Psoas muscle (tissue), 8 donors: ENCODE measurements around the gene SNRPA1. TPM values are rescaled to one million over a fixed set of nuclear protein-coding genes. Genes with fewer than 3 reads are reported as not detected.

Experiments
- ATAC-seq, 4 donors: fragments of 200-7000 bp; cut with Tn5 transposase; one replicate each; pipeline ENCODE4 v1.9.1; 2020; ENCODE audit warnings: moderate library complexity in 3 of 4, mild to moderate bottlenecking in 2 of 4
- DNase-seq, 2 donors: peaks; one replicate each; pipeline ENCODE4 v3.0.0-alpha.2; 2020
- H3K27ac ChIP-seq: fragments of 200-600 bp; one replicate; pipeline ENCODE4 v1.8.0; 2022
- H3K27me3 ChIP-seq, 3 donors: fragments of 200-600 bp in 1 of 3; one replicate each; pipeline versions ENCODE4 v1.6.1 to v1.8.0; 2013 to 2022; ENCODE audit warnings: low read length in 2 of 3, mild to moderate bottlenecking in 2 of 3, moderate library complexity in 1 of 3; ENCODE audit not compliant: insufficient read depth in 3 of 3
- H3K36me3 ChIP-seq, 2 donors: fragments of 200-600 bp in 1 of 2; one replicate each; pipeline versions ENCODE4 v1.6.1 to v1.8.0; 2013 to 2022; ENCODE audit warnings: low read depth in 1 of 2, mild to moderate bottlenecking in 1 of 2, moderate library complexity in 1 of 2; ENCODE audit not compliant: insufficient read depth in 1 of 2
- H3K4me1 ChIP-seq: fragments of 200-600 bp; one replicate; pipeline ENCODE4 v1.8.0; 2022
- H3K4me3 ChIP-seq: fragments of 200-600 bp; one replicate; pipeline ENCODE4 v1.8.0; 2022; ENCODE audit warnings: mild to moderate bottlenecking
- H3K9me3 ChIP-seq: fragments of 200-600 bp; one replicate; pipeline ENCODE4 v1.8.0; 2022
- WGBS, 3 donors: extraction: QIAGEN DNeasy Blood & Tissue Kit; methylation state at CpG; one replicate each; pipeline versions ENCODE4 v1.1.6 to v1.1.7; 2013; 5-methylcytosine and 5-hydroxymethylcytosine counted together
- intact Hi-C, 2 donors: fragments of 100-400 bp; cut with DNase I; formaldehyde crosslinking; loops; one replicate each; pipeline versions ENCODE4 v1.11.0 to v1.14.2; 2022
- polyA plus RNA-seq, 3 donors: library from polyadenylated mRNA; stranded (reverse); fragments of 200-250 nt; gene quantifications; one replicate each; pipeline ENCODE4 v1.2.3, GENCODE V29; 2013
- total RNA-seq, 4 donors: library from RNA; stranded (reverse); fragmentation: NEBNext Ultra II Directional in 2 of 4; extraction: Animal tissue kit (Norgen Biotek cat#: 25700) in 2 of 4; gene quantifications; one replicate each; pipeline versions ENCODE4 v1.2.1 to v1.2.4, GENCODE V29; 2021 to 2023
- TF ChIP-seq, protein P1 (sequence below): fragments of 200-600 bp; IDR thresholded peaks from one replicate; pipeline ENCODE4 v1.8.0; 2022; ENCODE audit warnings: antibody characterized with exemption
- donor health status: healthy with polysubstance abuse.
- donor health status: DM: no; HTN: no; CAD: no; lungs with moderate emphysema.
- donor health status: Bipolar disorder and iron deficiency.
- donor health status: healthy.
- donor health status: DM: yes; HTN: yes; CAD: no.
- donor health status: DM: no; HTN: no; CAD: no.
- donor health status: DM: no; HTN: no; CAD: no.
- donor health status: DM: yes; HTN: yes; CAD: no.

The SNRPA1 gene
- total and polyA plus RNA-seq, 7 donors = 14.8 to 126 (median 35.4) TPM

DNA sequence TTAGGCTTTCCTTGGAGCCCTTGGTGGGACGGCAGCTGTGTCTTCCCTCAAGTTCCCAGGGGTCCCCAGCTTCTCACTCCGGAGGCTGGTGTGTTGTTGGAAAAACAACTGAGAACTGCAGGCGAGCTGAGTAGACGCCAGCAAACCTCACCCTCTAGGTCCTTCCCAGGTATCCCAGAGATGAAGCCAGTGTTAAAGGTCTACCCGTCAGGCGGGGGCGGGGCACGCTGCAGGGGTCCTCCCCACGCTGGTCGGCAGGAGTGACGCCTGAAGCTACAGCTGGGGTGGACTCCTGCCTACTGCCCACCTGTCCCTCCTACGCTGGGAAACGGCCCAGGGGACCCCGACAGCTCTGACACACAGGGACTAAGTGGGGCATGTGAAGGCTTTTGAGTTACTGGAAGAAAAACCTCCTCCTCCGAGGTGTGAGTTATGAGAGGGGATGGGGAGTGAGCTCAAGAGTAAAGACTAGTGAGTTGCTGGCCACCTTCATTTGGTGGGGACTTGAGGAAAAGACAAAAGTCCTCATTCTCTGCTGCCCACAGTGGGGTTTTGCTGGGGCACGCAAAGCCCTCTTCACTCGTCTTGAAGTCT lies 32.2 kb upstream of the SNRPA1 start:
- Histone ChIP-seq H3K4me3 (no peak overlapping the region), H3K36me3 (peaks cover 0 to 42% of the 10 kb centered on the region in 2 donors), H3K4me1 (no peaks in the 10 kb centered on the region), H3K9me3 (no peaks in the 10 kb centered on the region), H3K27ac (no peak overlapping the region), H3K27me3 (peaks cover 0 to 2% (median 0%) of the 10 kb centered on the region in 3 donors)
- TF ChIP-seq, protein P1, sequence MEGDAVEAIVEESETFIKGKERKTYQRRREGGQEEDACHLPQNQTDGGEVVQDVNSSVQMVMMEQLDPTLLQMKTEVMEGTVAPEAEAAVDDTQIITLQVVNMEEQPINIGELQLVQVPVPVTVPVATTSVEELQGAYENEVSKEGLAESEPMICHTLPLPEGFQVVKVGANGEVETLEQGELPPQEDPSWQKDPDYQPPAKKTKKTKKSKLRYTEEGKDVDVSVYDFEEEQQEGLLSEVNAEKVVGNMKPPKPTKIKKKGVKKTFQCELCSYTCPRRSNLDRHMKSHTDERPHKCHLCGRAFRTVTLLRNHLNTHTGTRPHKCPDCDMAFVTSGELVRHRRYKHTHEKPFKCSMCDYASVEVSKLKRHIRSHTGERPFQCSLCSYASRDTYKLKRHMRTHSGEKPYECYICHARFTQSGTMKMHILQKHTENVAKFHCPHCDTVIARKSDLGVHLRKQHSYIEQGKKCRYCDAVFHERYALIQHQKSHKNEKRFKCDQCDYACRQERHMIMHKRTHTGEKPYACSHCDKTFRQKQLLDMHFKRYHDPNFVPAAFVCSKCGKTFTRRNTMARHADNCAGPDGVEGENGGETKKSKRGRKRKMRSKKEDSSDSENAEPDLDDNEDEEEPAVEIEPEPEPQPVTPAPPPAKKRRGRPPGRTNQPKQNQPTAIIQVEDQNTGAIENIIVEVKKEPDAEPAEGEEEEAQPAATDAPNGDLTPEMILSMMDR = no peak
- intact Hi-C loops = no loop called here
- ATAC-seq (no peak), DNase-seq (no peak)
- 57 to 70% (median 66%) methylated on average over 17 of the region's 17 CpGs for WGBS, 3 donors

DNA sequence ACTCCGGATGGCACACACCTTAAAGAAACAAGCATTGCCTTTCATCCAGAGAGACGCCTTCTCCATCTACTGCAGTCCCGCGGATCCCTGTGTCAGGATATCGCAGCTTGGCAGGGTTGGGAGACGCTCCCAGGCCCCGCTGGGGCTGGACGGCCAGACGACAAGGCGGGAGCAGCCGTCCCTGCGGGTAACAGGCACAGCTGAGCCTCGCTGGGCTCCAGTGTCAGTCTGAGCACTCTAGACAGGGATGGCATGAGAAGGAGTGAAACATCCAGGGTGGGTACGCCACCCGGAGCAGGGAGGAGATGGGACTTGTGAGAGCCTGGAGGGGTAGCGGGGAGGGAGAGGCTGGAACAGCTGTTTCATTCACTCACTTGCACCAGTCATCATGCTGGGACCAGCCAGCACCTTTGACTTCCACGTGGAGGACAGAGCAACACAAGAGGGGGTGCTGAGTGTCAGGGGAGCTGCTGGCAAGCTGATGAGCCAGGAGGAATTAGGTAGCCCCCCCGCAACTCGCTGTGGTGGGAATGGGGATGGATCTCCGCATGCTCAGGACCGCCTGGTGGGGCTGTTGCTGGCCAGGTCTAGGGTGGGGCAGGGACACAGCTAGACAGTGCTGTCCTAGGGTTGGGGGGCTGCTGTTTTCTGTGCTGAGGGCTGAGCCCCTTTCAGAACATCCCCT lies 31.6 kb upstream of the SNRPA1 start:
- TF ChIP-seq, protein P1 = no peak
- peaks cover 0 to 2% (median 0%) of the 10 kb centered on the region in 3 donors for H3K27me3 ChIP-seq
- 41 to 61% (median 52%) methylated on average over 21 of the region's 21 CpGs for WGBS, 3 donors
- no peak overlapping the region for H3K27ac ChIP-seq
- no peak overlapping the region for H3K4me3 ChIP-seq
- no peaks in the 10 kb centered on the region for H3K9me3 ChIP-seq
- ATAC-seq (peak; percentile 38 to 51 (median 42)), DNase-seq (no peak)
- H3K36me3 ChIP-seq = peaks cover 0 to 44% of the 10 kb centered on the region in 2 donors
- intact Hi-C loops = no loop called here
- H3K4me1 ChIP-seq = no peaks in the 10 kb centered on the region

DNA sequence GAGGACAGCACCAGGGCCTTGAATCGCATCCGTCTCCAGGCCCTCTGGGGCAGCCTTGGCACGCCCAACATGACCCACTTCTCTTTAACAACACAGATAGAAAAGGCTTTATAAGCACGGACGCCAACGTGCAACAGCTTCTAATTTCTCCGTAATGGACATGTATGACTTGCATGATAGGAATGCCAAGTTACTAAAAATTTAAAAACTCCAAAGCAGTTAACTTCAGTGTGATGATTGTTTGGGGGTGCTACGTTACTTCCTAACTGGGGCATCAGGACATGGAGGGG lies 30.9 kb upstream of the SNRPA1 start:
- no peak for ATAC-seq
- H3K4me1 ChIP-seq = no peaks in the 10 kb centered on the region
- intact Hi-C loops = no loop called here
- no peak for DNase-seq
- H3K9me3 ChIP-seq = no peaks in the 10 kb centered on the region
- peaks cover 0 to 2% (median 0%) of the 10 kb centered on the region in 3 donors for H3K27me3 ChIP-seq
- no peak overlapping the region for H3K27ac ChIP-seq
- H3K36me3 ChIP-seq = peaks cover 0 to 44% of the 10 kb centered on the region in 2 donors
- H3K4me3 ChIP-seq = no peak overlapping the region
- TF ChIP-seq, protein P1 = no peak
- WGBS, 3 donors = 62 to 80% (median 66%) methylated on average over 8 of the region's 8 CpGs

DNA sequence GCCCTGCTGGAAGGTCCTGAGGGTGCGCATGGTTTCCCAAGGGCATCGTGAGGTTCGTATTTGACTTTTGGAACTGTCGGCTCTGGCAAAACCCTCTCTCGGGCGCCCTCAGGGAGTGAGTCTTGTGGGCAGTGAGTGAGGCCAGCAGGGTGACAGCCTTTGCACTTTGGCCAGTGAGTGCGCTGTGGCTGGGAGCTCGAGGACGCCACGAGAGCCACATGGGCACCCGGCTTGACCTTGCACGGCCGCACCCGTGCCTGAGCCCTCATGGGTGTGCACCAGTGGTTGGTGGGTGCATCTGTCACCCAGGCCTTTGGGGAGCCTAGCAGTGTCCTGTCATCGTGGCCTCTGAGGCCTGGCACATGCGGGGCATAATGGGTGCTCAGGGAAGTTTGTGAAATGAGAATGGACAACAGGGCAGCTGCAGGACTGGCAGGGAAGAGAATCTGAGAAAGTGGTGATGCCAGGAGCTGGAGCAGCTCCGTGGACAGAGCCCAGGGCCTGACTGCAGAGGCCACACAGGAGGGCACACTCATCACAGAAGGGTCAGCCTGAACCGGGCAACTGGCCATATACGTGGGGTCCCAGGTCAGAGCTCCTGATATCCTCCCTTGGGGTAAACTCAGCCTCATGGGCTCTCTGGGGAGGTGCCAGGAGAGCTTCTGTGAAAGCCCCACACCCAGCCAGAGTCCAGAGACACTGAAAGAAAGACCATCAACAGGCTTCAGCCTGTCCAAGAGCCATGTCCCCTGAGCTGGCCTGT lies 30.4 kb upstream of the SNRPA1 start:
- Histone ChIP-seq H3K36me3 (peaks cover 0 to 47% of the 10 kb centered on the region in 2 donors), H3K4me1 (no peaks in the 10 kb centered on the region), H3K4me3 (no peak overlapping the region), H3K9me3 (no peaks in the 10 kb centered on the region), H3K27me3 (peaks cover 0 to 2% (median 0%) of the 10 kb centered on the region in 3 donors), H3K27ac (no peak overlapping the region)
- WGBS, 3 donors = 69 to 87% (median 77%) methylated on average over 19 of the region's 19 CpGs
- DNase-seq (no peak), ATAC-seq (no peak)
- TF ChIP-seq, protein P1 = no peak
- intact Hi-C loops = no loop called here
